Memory B cell (primary cell): ENCODE results near the gene NT5E.
"Not testable (repeated sequence)": the region's sequence is repeated elsewhere in the genome, so short reads cannot be mapped to it uniquely, and the experiment has no call there.

Source experiments
- ATAC-seq: fragments of 150-1000 bp; cut with Tn5 transposase; 2 replicates; pipeline ENCODE4 v1.10.0; 2021; ENCODE audit warnings: low read depth, mild to moderate bottlenecking, moderate library complexity
- DNase-seq, 2 donors: peaks; one replicate each; pipeline ENCODE4 v3.0.0; 2022; ENCODE audit warnings: low spot score in 2 of 2
- H3K27ac Mint-ChIP-seq: one replicate; pipeline ENCODE4 v1.8.0; 2022; ENCODE audit warnings: mild to moderate bottlenecking, moderate library complexity, mixed read lengths
- H3K27me3 Mint-ChIP-seq: one replicate; pipeline ENCODE4 v1.8.0; 2022; ENCODE audit warnings: mixed read lengths
- H3K36me3 Mint-ChIP-seq: one replicate; pipeline ENCODE4 v1.8.0; 2022; ENCODE audit warnings: mild to moderate bottlenecking, mixed read lengths
- H3K4me1 Mint-ChIP-seq: one replicate; pipeline ENCODE4 v1.8.0; 2022; ENCODE audit warnings: mixed read lengths
- H3K4me3 Mint-ChIP-seq: one replicate; pipeline ENCODE4 v1.8.0; 2022; ENCODE audit warnings: mild to moderate bottlenecking, moderate library complexity, mixed read lengths
- H3K9me3 Mint-ChIP-seq: one replicate; pipeline ENCODE4 v1.8.0; 2022; ENCODE audit warnings: mixed read lengths

NT5E gene

GRCh38 chr6:85449818-85450759 lies at the start of gene NT5E:
Gene NT5E (plus strand): TSS chr6:85450083. CDS start chr6:85450140, 57 bp downstream.
- H3K36me3 Mint-ChIP-seq, result peaks cover 2% of the 10 kb centered on the region
- H3K27ac Mint-ChIP-seq, result peak within 1 kb of the TSS; percentile 89
- peak within 1 kb of the TSS; percentile 97 for H3K4me3 Mint-ChIP-seq
- DNase-seq (peak; percentile 34 to 41), ATAC-seq (peak; percentile 62)
- H3K4me1 Mint-ChIP-seq, result peaks cover 48% of the 10 kb centered on the region
- no peaks in the 10 kb centered on the region for H3K9me3 Mint-ChIP-seq
- H3K27me3 Mint-ChIP-seq, result no peaks in the 10 kb centered on the region

GRCh38 chr6:85400331-85400730 lies 49.6 kb upstream of the NT5E start:
- Mint-ChIP-seq H3K4me3 (no peak overlapping the region), H3K27me3 (no peaks in the 10 kb centered on the region), H3K9me3 (peaks cover 3% of the 10 kb centered on the region), H3K27ac (no peak overlapping the region), H3K36me3 (no peaks in the 10 kb centered on the region), H3K4me1 (peaks cover 24% of the 10 kb centered on the region)
- DNase-seq (no peak), ATAC-seq (no peak)

- Mint-ChIP-seq H3K4me1 (peaks cover 29% of the 10 kb centered on the region), H3K27ac (peak overlapping the region; percentile 41), H3K9me3 (peaks cover 3% of the 10 kb centered on the region), H3K27me3 (no peaks in the 10 kb centered on the region), H3K36me3 (no peaks in the 10 kb centered on the region), H3K4me3 (no peak overlapping the region)
- ATAC-seq, result no peak
- DNase-seq, result no peak
These were observed 48.5 kb upstream of the NT5E start for GRCh38 chr6:85401186-85402021.

GRCh38 chr6:85402071-85402470 lies 47.8 kb upstream of the NT5E start:
- Mint-ChIP-seq H3K4me3 (no peak overlapping the region), H3K27ac (no peak overlapping the region), H3K9me3 (peaks cover 2% of the 10 kb centered on the region), H3K4me1 (peaks cover 31% of the 10 kb centered on the region), H3K36me3 (no peaks in the 10 kb centered on the region), H3K27me3 (no peaks in the 10 kb centered on the region)
- DNase-seq (no peak), ATAC-seq (no peak)

GRCh38 chr6:85402922-85403321 lies 47.0 kb upstream of the NT5E start:
- no peaks in the 10 kb centered on the region for H3K36me3 Mint-ChIP-seq

GRCh38 chr6:85403331-85404015 lies 46.4 kb upstream of the NT5E start:
- Mint-ChIP-seq H3K4me3 (no peak overlapping the region), H3K36me3 (no peaks in the 10 kb centered on the region), H3K27me3 (no peaks in the 10 kb centered on the region), H3K4me1 (peaks cover 34% of the 10 kb centered on the region), H3K27ac (no peak overlapping the region), H3K9me3 (peaks cover 1% of the 10 kb centered on the region)
- no peak for ATAC-seq
- DNase-seq, result no peak

More at GRCh38 chr6:85402922-85403321, 47.0 kb upstream of the NT5E start:
- Mint-ChIP-seq H3K9me3 (peaks cover 2% of the 10 kb centered on the region), H3K4me3 (no peak overlapping the region), H3K4me1 (peaks cover 34% of the 10 kb centered on the region), H3K27me3 (no peaks in the 10 kb centered on the region), H3K27ac (no peak overlapping the region)
- no peak for ATAC-seq
- no peak for DNase-seq

GRCh38 chr6:85404016-85404563 lies 45.8 kb upstream of the NT5E start:
- H3K4me1 Mint-ChIP-seq, result peaks cover 34% of the 10 kb centered on the region
- DNase-seq, result not testable (repeated sequence)

GRCh38 chr6:85404564-85405174 lies 45.2 kb upstream of the NT5E start:
- ATAC-seq (no peak), DNase-seq (no peak)
- Mint-ChIP-seq H3K9me3 (no peaks in the 10 kb centered on the region), H3K4me1 (peaks cover 34% of the 10 kb centered on the region), H3K27ac (peak overlapping the region; percentile 42), H3K27me3 (no peaks in the 10 kb centered on the region), H3K4me3 (no peak overlapping the region), H3K36me3 (no peaks in the 10 kb centered on the region)

More at GRCh38 chr6:85404016-85404563, 45.8 kb upstream of the NT5E start:
- H3K36me3 Mint-ChIP-seq, H3K27me3 Mint-ChIP-seq, H3K4me3 Mint-ChIP-seq, H3K9me3 Mint-ChIP-seq, ATAC-seq: not testable (repeated sequence)
- H3K27ac Mint-ChIP-seq, result peak overlapping the region; percentile 42

GRCh38 chr6:85405175-85405852 lies 44.6 kb upstream of the NT5E start:
- DNase-seq, result no peak
- no peaks in the 10 kb centered on the region for H3K9me3 Mint-ChIP-seq
- ATAC-seq, result no peak
- H3K4me3 Mint-ChIP-seq, result no peak overlapping the region
- peaks cover 34% of the 10 kb centered on the region for H3K4me1 Mint-ChIP-seq
- no peaks in the 10 kb centered on the region for H3K27me3 Mint-ChIP-seq
- peak overlapping the region; percentile 42 for H3K27ac Mint-ChIP-seq
- H3K36me3 Mint-ChIP-seq, result no peaks in the 10 kb centered on the region

GRCh38 chr6:85405853-85406198 lies 44.1 kb upstream of the NT5E start:
- ATAC-seq, result no peak
- Mint-ChIP-seq H3K36me3 (no peaks in the 10 kb centered on the region), H3K27me3 (no peaks in the 10 kb centered on the region), H3K27ac (peak overlapping the region; percentile 29), H3K9me3 (no peaks in the 10 kb centered on the region), H3K4me1 (peaks cover 34% of the 10 kb centered on the region), H3K4me3 (no peak overlapping the region)
- no peak for DNase-seq

GRCh38 chr6:85406641-85407075 lies 43.2 kb upstream of the NT5E start:
- H3K4me1 Mint-ChIP-seq, result peaks cover 30% of the 10 kb centered on the region

GRCh38 chr6:85408039-85408438 lies 41.8 kb upstream of the NT5E start:
- Mint-ChIP-seq H3K9me3 (no peaks in the 10 kb centered on the region), H3K4me3 (no peak overlapping the region), H3K4me1 (peaks cover 24% of the 10 kb centered on the region), H3K36me3 (no peaks in the 10 kb centered on the region), H3K27me3 (no peaks in the 10 kb centered on the region), H3K27ac (no peak overlapping the region)
- DNase-seq (no peak), ATAC-seq (no peak)

More at GRCh38 chr6:85406641-85407075, 43.2 kb upstream of the NT5E start:
- DNase-seq (no peak), ATAC-seq (no peak)
- no peaks in the 10 kb centered on the region for H3K9me3 Mint-ChIP-seq
- no peaks in the 10 kb centered on the region for H3K36me3 Mint-ChIP-seq
- H3K27ac Mint-ChIP-seq, result no peak overlapping the region
- H3K27me3 Mint-ChIP-seq, result no peaks in the 10 kb centered on the region
- H3K4me3 Mint-ChIP-seq, result no peak overlapping the region
